Measurements from ENCODE around the gene PATJ.
A peak's percentile ranks its signal among the peaks of the same experiment; 100 is the strongest.
"Not testable (repeated sequence)": the region's sequence is repeated elsewhere in the genome, so short reads cannot be mapped to it uniquely, and the experiment has no call there.

The PATJ gene

GRCh38 chr1:61819421-61819820 lies 77.1 kb downstream of the PATJ start:
- no peak for DNase-seq

GRCh38 chr1:61825393-61825792 lies 83.1 kb downstream of the PATJ start:
- no peak for DNase-seq

DNA sequence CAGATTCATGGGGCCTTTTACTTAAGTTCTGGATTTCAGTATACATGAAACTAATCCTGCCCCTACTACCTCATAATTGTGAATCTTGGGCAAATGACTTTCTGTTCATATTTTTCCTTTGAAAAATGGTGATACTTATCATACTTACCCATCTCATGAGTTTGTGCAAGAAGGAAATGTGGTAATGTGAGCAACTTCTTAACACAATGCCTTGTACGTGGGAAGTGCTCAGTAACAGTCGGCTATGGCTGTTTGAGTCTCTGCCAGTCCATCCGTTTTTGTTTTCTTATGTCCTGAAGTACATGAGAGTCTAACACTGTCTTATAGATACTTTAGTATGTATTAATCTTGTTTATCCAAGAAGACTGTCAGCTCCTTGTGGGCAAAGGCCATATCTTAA lies 86.5 kb downstream of the PATJ start:
- no peak for DNase-seq

DNA sequence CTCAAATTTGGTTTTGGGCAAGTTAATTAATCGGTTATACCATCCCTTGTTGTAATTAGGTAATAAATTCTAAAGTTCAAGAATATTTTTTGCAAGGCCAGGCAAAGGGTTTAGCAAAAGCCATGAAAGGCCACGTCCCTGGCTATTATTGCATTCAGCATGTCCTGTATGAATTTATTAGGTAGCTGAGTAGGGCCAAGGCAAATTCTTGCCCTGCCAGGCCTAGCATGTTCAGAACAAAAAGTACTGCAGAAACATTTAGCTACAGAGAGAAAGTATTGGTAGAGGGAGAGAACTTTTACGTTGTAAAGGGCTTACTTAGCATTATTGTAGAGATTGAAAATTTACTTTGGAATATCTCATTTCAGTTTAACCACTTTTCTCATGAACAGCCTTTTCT lies 94.4 kb downstream of the PATJ start:
- DNase-seq: no peak

- DNase-seq: not testable (repeated sequence)
Observed at GRCh38 chr1:61837607-61838006, 95.3 kb downstream of the PATJ start.

DNA sequence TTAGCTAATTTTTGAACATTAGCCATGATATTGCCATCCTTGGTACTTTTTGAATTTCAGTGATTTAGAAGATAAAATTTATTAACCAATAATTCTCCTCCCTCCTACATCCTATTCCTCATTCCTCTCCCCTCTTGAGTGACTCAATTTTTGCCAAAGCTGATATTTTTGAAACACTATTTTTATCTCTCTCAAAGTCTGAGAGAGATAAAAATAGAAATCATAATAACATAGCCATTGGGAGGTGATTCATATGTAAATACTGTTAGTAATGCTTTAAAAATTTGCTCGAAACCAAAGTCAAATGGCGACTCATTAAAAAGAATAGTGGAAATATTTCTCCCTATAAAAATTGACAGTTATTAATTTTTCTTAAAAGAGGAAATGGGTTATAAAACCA lies 97.4 kb downstream of the PATJ start:
- DNase-seq: no peak

GRCh38 chr1:61842036-61842435 lies 99.8 kb downstream of the PATJ start:
- no peak for DNase-seq

GRCh38 chr1:61842863-61843514 lies 100.7 kb downstream of the PATJ start:
- DNase-seq: peak; percentile 66

GRCh38 chr1:61844006-61844405 lies 101.7 kb downstream of the PATJ start:
- DNase-seq: no peak

DNA sequence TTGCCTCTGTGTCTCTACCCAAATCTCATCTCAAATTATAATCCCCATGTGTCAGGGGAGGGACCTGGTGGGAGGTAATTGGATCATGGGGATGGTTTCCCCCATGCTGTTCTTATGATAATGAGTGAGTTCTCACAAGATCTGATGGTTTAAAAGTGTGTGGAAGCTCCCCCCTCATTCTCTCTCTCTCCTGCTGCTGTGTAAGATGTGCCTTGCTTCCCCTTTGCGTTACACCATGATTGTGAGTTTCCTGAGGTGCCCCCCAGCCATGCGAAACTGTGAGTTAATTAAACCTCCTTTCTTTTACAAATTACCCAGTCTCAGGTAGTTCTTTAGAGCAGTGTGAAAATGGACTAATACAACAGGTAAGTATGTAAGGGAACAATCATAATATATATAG lies 102.4 kb downstream of the PATJ start:
- not testable (repeated sequence) for DNase-seq

DNA sequence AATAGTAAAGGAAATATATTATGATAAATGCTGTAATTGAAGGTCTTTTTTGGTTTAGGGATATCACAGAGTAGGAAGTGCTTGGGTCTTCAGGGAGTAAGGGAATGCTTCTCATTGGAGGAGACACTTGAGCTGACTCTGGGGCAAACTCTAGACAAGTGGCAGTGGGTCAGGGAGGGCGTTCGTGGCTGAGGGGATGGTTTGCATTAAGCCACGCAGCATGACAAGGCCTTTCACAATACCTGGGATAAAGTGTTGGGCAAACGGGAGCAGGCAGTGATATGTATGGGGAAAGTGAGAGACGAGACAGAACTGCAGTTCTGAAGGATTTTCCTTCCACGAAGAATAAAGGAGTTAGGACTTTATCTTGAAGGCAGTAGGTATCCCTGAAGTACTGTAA lies 109.0 kb downstream of the PATJ start:
- no peak for DNase-seq

- peak; percentile 78 for DNase-seq
Observed at GRCh38 chr1:61851849-61852669, 109.8 kb downstream of the PATJ start.

- no peak for DNase-seq
Observed at GRCh38 chr1:61852670-61853015, 110.4 kb downstream of the PATJ start.

DNA sequence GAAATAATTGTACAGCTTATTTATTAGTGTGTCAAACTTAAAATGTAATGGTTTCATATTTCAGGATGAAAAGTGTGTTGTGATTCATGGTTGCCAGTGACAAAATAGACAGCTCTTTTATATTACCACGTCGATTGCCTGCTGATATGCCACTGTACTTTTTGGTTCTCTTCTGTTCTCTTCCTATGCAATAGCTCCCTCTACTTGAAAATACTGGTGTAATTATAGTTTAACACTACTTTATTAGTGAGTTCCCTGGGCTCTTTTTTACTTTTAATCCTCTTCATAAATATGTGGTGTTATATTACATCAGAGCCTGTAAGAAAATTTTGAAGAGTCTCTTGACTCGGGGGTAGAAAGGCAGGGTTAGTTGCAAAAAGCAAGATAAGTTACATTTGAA lies 111.3 kb downstream of the PATJ start:
- peak; percentile 79 for DNase-seq

- peak; percentile 85 for DNase-seq
Observed at GRCh38 chr1:61864489-61864888, 122.2 kb downstream of the PATJ start.

DNA sequence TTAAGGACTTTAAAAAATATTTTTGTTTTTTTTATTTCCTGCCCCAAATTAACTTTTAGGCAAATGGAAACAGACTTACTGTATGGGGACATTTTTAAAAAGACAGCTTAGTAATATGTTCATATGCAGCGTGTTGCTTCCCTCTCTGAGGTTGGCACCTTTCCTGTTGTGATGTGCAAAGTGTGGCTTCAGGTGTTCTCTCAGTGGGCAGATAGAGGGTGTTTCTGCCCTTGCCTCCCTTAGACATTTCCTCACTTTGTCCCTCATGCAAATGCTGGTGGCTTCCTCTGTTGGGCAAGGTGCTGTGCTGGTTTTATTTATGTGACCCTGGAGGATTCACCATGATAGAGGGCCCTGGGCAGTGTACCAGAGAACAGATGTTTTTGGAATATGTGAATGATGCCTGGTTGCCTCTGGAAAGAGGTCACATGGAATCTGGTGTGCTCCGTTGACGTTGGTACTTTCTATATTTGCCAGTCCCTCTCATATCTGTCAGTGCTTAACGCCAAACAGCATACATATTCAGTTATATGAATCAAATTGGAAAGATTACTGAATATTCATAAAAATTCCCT lies 123.5 kb downstream of the PATJ start:
- DNase-seq: peak; percentile 36

DNA sequence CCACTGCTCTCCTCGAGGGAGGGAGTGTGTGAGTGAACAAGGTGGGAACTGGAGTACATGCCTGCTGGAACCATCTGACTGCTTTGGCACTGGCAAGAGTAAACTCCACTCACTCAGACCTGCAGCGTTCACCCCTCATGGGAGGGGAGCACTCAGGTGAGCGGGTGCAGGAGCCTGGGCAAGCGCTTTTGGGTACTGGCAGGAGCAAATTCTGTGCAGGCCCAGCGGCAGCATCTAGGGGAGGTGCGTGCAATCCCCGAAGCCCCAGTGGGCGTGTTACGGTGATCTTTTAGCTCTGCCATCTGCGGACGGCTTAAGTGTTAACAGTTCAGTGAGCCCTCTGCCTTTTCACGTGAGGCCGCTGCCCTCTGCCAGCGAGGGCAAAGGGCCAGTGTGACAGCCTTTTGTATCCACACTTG lies 127.4 kb downstream of the PATJ start:
- DNase-seq: no peak

GRCh38 chr1:61872206-61872605 lies 129.9 kb downstream of the PATJ start:
- no peak for DNase-seq

- peak; percentile 43 for DNase-seq
Observed at GRCh38 chr1:61873581-61873980, 131.3 kb downstream of the PATJ start.

- DNase-seq: peak; percentile 43
Observed at GRCh38 chr1:61873994-61874393, 131.7 kb downstream of the PATJ start.

GRCh38 chr1:61875198-61875597 lies 132.9 kb downstream of the PATJ start:
- no peak for DNase-seq

DNA sequence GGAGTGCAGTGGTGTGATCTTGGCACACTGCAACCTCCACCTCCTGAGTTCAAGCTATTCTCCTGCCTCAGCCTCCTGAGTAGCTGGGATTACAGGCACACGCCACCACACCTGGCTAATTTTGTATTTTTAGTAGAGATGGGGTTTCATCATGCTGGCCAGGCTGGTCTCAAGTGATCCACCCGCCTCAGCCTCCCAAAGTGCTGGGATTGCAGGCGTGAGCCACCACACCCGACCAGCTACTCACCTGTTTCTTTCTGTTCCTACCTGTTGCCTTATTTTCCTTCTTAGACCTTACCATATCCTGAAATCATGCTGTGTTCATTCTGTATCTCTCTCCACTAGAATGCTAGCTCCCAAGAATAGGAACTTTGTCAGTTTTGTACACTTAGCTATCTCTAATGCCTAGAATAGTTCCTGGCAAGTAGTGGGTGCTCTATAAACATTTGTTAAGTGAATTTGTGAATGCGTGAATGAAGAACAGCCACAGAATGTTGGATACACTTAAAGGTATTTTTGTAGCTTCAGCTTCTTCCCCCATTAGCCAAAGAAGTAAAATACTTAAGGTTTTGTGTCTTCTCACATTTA lies 137.7 kb downstream of the PATJ start:
- not testable (repeated sequence) for DNase-seq

- peak; percentile 20 for DNase-seq
Observed at GRCh38 chr1:61887076-61887867, 145.0 kb downstream of the PATJ start.

All from NCI-H2171 treated with DMSO at 0.1 percent for 48 hours (cell line).